GM12878 (cell line): Measurements from ENCODE around the gene STK40. TPM values are rescaled to one million over a fixed set of nuclear protein-coding genes. Genes with fewer than 3 reads are reported as not detected.

Experiments
- ASH2L ChIP-seq: fragments of 300-600, 200-600 bp; sonication (generic); IDR thresholded peaks from 2 replicates; pipeline ENCODE4 v1.6.1; 2017; ENCODE audit warnings: low read depth, mild to moderate bottlenecking, borderline replicate concordance
- BCLAF1 ChIP-seq: fragments of 450-650 bp; IDR thresholded peaks from 2 replicates; pipeline ENCODE4 v1.6.1; 2017; ENCODE audit warnings: antibody characterized with exemption, mild to moderate bottlenecking, moderate library complexity
- CUX1 ChIP-seq: IDR thresholded peaks from 2 replicates; pipeline ENCODE4 v1.6.1; 2012; ENCODE audit warnings: improper control_type of control experiment, low read depth, low read length; ENCODE audit not compliant: insufficient replicate concordance
- HDGF ChIP-seq: fragments of 450-650 bp; IDR thresholded peaks from 2 replicates; pipeline ENCODE4 v1.6.1; 2016; ENCODE audit warnings: antibody characterized with exemption
- HSF1 ChIP-seq: fragments of 150-350 bp; IDR thresholded peaks from 2 replicates; pipeline ENCODE4 v1.6.1; 2014; ENCODE audit warnings: mild to moderate bottlenecking, low read depth, low read length
- NFIC ChIP-seq: IDR thresholded peaks from 2 replicates; pipeline ENCODE4 v1.6.1; 2012; ENCODE audit warnings: low read depth, mild to moderate bottlenecking, inconsistent platforms, low read length, moderate library complexity
- RFX5 ChIP-seq: IDR thresholded peaks from 2 replicates; pipeline ENCODE4 v1.6.1; 2011; ENCODE audit warnings: low read depth, low read length, improper control_type of control experiment
- RUNX3 ChIP-seq: IDR thresholded peaks from 2 replicates; pipeline ENCODE4 v1.6.1; 2012; ENCODE audit warnings: low read length, inconsistent platforms
- SIN3A ChIP-seq: IDR thresholded peaks from 2 replicates; pipeline ENCODE4 v1.6.1; 2012; ENCODE audit warnings: low read depth, low read length, improper control_type of control experiment
- SMC3 ChIP-seq: IDR thresholded peaks from 2 replicates; pipeline ENCODE4 v1.6.1; 2011; ENCODE audit warnings: low read length, improper control_type of control experiment, borderline replicate concordance
- TARDBP ChIP-seq: IDR thresholded peaks from 2 replicates; pipeline ENCODE4 v1.6.1; 2016; ENCODE audit warnings: borderline replicate concordance
- USF2 ChIP-seq: IDR thresholded peaks from 2 replicates; pipeline ENCODE4 v1.6.1; 2011; ENCODE audit warnings: low read depth, low read length, improper control_type of control experiment, borderline replicate concordance
- ZNF24 ChIP-seq: fragments of 450-650 bp; IDR thresholded peaks from 2 replicates; pipeline ENCODE4 v1.6.1; 2017; ENCODE audit warnings: antibody characterized with exemption, mild to moderate bottlenecking
- polyA plus RNA-seq, 11 experiments: library from polyadenylated mRNA; depleted of rRNA in 4 of 11; unstranded in 6 of 11; stranded (reverse) in 5 of 11; fragments of >200 nt; fragmentation: Nextera tagmentation in 4 of 11; fragmentation: Illumina TruSeq in 1 of 11; extraction: Ambion mirVana in 4 of 11; extraction: Trizol in 1 of 11; gene quantifications; 1 replicate in 1 of 11; 2 replicates in 10 of 11; pipeline versions ENCODE4 v1.2.1 to v1.2.3, GENCODE V29; 2011 to 2016; ENCODE audit warnings: inconsistent platforms in 2 of 11, missing spikeins in 2 of 11, low read depth in 1 of 11
- total RNA-seq, 4 experiments: library from RNA; depleted of rRNA in 3 of 4; stranded (reverse); fragments of >200 nt in 3 of 4; fragmentation: Illumina TruSeq in 1 of 4; extraction: Trizol in 1 of 4; gene quantifications; 2 replicates each; pipeline versions ENCODE4 v1.2.1 to v1.2.3, GENCODE V29; 2013 to 2021

Gene STK40
- total and polyA plus RNA-seq, 10 of the 15 experiments (the other 5 are each of a cell fraction or from before 2014, with no cell fraction given): 0.27 to 51.0 (median 29.5) TPM

GRCh38 chr1:36421649-36422048 is 35.9 kb upstream of the STK40 start (continued):
- no peak for TF ChIP-seq BCLAF1
- no peak for TF ChIP-seq NFIC
- TF ChIP-seq CUX1: no peak
- TF ChIP-seq HSF1: no peak
- TF ChIP-seq USF2: no peak
- no peak for TF ChIP-seq ASH2L
- no peak for TF ChIP-seq ZNF24
- no peak for TF ChIP-seq TARDBP
- no peak for TF ChIP-seq SMC3
- no peak for TF ChIP-seq HDGF
- no peak for TF ChIP-seq RUNX3
- TF ChIP-seq SIN3A: no peak
- no peak for TF ChIP-seq RFX5
- TF ChIP-seq, all 136 proteins: peak for 0
